Measurements from ENCODE around the gene KDM4B.

Gene KDM4B

GRCh38 chr19:5036698-5037563 lies 68.0 kb downstream of the KDM4B start:
- no peak for DNase-seq

DNA sequence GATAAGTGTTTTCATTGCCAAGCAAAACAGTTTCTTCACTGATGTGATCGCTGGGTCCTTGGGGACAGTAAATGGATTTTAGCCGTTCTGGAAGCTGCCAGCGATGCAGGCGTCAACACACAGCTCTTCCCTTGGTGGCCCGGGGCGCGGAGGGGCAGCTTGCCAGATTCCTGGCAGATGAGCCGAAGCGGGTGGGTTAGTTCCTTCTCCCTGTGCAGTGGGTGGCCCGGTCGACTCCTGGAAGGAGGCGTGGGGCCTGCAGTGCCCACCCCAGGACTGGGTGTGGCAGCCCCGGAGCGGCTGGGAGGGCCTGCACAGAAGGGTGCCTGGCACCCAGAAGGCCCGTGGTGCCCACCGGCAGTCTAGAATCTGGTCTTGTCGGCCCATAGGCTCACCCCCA lies 69.0 kb downstream of the KDM4B start:
- DNase-seq = no peak

GRCh38 chr19:5038631-5039271 lies 69.8 kb downstream of the KDM4B start:
- DNase-seq = no peak

- no peak for DNase-seq
Measured at GRCh38 chr19:5039642-5040543, 71.0 kb downstream of the KDM4B start.

DNA sequence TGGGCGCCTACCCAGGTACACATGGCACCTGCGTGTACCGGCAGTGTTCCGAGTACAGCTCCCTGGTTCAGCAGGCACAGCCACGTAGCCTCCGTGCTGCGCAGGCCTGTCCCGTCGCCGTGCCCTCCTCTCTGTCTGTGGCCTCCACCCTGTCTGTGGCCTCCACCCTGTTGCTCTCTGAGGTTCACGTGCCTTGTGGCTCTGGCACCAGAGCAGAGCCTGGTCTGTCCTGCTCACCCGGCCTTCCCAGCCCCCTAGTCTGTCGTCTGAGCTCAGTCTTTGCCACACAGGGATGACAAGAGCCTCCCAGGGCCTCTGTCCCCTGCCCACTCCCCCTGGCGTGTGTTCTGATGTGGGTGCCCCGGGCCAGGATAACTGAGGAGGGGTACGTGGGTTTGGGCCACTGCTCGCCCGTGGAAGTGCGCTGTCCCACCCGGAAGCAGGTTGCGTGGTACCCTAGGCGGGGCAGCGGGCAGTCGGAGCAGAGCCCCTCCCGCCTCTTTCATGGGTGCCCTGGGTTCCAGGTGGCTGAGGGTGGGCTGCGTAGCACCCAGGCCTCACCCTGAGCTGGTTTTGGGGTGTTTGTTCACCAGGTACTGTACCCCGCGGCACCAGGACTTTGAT lies 71.7 kb downstream of the KDM4B start:
- no peak for DNase-seq

DNA sequence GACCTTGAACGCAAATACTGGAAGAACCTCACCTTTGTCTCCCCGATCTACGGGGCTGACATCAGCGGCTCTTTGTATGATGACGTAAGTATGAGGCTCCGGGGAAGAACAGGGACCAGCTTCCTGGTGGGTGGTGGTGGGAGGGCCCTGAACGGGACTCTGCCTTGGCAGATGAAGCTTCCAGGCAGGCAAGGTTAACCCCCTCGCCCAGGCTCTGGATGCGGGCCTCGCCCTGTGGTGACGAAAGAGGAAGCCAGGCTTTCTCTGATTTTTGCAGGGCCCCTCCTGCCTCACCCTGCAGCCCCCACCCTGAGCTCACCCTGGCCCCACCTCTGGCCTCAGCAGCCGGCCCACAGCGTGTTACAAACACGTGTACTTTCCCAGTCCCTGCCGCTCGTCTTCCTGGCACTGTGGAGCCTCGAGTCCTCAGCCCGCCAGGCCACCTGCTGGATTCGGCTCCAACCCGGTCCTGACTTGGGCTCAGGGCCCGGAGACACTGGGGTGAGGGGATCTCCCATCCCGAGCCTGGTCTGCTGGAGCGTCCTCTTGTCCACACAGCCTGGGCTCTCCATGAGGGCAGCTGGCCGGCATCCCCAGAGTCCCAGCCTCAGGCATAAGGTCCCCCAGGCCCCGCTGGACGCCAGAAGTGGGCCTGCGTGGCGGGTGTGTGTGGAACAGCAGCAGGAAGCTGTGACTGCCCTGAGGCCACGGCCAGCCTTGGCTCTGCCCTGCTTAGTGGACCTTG lies 72.4 kb downstream of the KDM4B start:
- no peak for DNase-seq

GRCh38 chr19:5041913-5042187 lies 72.9 kb downstream of the KDM4B start:
- no peak for DNase-seq

DNA sequence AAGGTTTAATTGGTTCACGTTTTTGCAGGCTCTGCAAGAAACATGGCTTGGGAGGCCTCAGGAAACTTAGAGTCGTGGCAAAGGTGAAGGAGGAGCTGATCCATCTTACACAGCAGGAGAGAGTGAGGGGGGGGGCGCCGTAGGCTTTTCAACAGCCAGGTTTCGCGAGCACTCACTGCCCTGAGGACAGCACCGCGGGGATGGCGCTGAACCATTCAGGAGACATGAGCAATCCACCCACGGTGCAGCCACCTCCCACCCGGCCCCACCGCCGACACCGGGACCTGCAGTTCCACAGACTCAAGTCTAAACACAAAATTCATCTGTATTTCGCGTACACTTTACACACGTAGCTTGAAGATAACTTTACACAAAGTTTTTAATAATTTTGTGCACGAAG lies 73.6 kb downstream of the KDM4B start:
- DNase-seq = no peak

DNA sequence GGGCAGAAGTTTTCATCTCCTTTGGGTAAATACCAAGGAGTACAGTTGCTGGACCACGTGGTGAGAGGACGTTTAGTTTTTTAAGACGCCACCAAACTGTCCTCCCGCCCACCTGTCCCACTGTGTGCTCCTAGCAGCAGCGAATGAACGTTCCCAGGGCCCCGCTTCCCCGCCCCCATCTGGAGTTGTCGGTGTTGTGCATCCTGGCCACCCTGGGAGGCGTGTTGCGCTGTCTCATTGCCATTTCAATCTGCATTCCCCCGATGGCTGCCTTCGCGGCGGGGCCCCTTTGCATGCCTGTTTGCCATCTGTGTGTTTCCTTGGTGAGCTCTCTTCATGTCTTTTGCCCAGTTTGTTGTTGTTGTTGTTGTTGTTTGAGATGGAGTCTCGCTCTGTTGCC lies 76.1 kb downstream of the KDM4B start:
- no peak for DNase-seq

- no peak for DNase-seq
Measured at GRCh38 chr19:5045956-5046338, 77.0 kb downstream of the KDM4B start.

GRCh38 chr19:5046339-5047039 lies 77.6 kb downstream of the KDM4B start:
- no peak for DNase-seq

GRCh38 chr19:5047251-5047935 lies 78.5 kb downstream of the KDM4B start:
- no peak for DNase-seq

- peak; percentile 45 for DNase-seq
Measured at GRCh38 chr19:5048091-5048726, 79.3 kb downstream of the KDM4B start.

DNA sequence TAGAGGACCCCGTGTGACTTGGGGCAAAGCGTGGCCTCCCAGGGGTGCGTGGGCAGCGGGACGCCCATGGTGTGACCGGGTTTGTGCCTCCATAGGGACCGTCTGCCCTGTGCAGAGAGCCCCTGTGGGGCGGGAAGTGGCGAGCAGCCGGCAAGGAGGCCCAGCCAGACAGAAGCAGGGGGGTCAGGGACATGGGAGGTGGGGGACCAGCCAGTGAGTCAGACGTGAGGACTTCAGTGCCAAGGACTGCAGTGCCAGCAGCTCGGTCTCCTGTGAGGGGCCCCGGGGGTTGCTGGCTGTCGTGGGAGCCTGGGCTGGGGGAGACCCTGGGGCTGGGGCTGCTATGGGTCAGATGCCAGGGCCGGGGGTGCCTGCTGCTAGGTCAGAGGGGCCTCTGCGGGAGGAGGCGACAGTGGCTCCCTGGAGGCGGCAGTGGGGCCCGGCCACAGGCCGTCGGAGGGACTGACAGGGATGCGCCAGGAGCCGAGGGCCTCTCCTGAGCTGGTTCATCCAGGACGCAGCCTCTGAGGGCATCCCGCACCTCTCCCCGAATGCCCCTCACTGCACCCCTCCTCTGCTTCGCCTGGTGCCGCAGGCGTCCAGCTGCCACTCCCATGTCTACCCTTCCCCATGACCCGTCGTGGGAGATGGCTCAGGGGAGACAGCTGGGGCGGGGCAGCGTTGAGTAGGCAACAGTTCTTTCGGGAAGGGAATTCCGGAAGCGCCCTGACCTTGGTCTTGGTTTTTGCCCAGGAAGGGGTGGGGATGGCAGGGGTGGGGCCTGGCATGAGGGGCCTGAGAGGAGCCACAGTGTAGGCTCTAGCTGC lies 80.0 kb downstream of the KDM4B start:
- no peak for DNase-seq

DNA sequence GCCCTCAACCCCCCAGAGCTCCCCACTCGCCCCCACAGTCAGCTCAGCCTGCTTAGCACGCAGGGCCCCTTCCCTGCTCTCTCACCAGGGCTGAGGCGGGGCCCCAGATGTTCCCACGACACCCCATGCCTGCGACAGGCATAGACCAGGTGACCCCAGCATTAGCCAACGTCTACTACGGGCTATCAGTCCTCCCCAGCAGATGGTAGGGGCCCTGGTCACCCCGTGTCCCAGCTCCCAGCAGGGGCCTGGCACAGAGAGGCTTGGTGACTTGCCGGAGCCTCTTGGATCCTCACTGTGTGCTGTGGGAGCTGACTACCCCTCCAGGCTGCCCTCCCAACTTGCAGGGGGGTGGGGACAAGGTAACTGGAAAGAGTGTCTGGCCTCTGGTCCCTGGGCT lies 80.6 kb downstream of the KDM4B start:
- DNase-seq = no peak

GRCh38 chr19:5050067-5050656 lies 81.2 kb downstream of the KDM4B start:
- DNase-seq = no peak

DNA sequence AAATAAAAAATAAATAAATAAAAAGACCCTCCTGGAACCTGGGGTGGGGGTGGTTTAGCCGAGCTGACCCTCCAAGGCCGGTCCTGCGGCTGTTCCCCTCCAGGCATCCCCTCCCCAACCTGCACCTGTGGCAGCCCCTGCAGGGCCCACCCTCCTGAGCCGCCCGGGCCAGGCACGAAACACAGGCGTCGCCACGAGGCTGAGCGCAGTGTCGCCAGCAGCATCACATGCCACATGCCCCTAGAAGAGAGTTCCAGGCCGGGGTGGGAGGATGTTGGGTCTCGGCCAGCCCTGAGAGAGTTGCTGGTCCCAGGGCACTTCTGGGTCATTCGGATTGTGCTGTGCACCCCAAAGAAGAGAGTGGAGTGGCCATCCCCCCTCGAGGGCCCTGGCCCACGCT lies 82.0 kb downstream of the KDM4B start:
- DNase-seq = no peak

DNA sequence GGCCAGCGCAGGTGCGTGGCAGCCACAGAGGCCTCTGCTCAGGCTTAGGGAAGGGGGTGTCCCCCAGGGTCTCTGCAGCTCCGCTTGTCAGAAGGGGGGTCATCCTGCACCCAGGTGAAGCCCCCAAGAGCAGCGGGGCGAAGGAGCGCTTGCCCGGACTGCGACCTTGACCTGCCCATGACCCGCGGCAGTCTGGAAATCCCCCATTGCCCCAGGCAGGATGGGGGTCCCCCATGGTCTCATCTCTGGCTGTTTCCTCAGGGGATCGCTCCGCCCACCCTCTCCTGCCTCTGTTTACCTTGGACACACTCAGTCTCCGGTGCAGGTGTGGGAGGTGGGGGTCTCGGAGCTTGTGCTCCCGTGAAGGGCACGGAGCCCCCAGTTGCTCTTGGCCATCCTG lies 82.7 kb downstream of the KDM4B start:
- DNase-seq = no peak

GRCh38 chr19:5052515-5052914 lies 83.6 kb downstream of the KDM4B start:
- no peak for DNase-seq

Data from effector CD8-positive, alpha-beta T cell (primary cell).